GM23248 (cell line): ENCODE results near the gene ACE.

Source experiments
- EZH2 ChIP-seq: fragments of 200-600 bp; sonication (generic); IDR thresholded peaks from 2 replicates; pipeline ENCODE4 v1.6.1; 2018; ENCODE audit warnings: antibody characterized with exemption, mild to moderate bottlenecking; ENCODE audit not compliant: insufficient read depth, poor library complexity, severe bottlenecking
- EZH2phosphoT487 ChIP-seq: fragments of 200-600 bp; sonication (generic); IDR thresholded peaks from 2 replicates; pipeline ENCODE4 v1.6.1; 2018; ENCODE audit warnings: antibody characterized with exemption, moderate library complexity, mild to moderate bottlenecking, low read depth; ENCODE audit not compliant: insufficient read depth

DNA sequence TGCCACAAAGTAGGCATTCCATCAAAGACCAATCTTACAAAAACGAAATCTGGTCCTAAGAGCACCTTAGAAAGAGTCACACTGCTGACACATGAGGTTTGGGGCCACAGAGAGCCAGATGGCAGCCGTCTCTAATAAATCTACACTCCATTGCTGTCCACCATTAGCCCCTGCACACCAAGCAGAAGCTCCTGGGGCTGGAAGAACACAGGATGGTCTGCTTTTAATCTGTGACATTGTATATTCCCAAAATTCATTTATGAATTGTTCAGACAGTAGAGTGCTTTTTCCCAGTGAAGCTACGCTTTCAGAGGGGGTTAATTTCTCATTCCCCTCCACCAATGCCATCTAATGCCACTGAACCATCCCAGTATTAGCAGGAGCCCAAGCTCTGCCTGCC is 32.4 kb upstream of the ACE start:
- TF ChIP-seq EZH2: no peak
- no peak for TF ChIP-seq EZH2phosphoT487
